GM08714 (cell line): ENCODE data around the gene RNF144B.

Experiments
- H3K4me3 ChIP-seq: fragments of 200-500 bp; sonication (Bioruptor generic); 2 replicates; pipeline ENCODE4 v1.5.1; 2014; ENCODE audit warnings: mild to moderate bottlenecking, low read length, inconsistent platforms
- ZNF274 ChIP-seq: IDR thresholded peaks from 2 replicates; pipeline ENCODE4 v1.6.1; 2012; ENCODE audit warnings: mild to moderate bottlenecking, low read depth, low read length

The RNF144B gene

DNA sequence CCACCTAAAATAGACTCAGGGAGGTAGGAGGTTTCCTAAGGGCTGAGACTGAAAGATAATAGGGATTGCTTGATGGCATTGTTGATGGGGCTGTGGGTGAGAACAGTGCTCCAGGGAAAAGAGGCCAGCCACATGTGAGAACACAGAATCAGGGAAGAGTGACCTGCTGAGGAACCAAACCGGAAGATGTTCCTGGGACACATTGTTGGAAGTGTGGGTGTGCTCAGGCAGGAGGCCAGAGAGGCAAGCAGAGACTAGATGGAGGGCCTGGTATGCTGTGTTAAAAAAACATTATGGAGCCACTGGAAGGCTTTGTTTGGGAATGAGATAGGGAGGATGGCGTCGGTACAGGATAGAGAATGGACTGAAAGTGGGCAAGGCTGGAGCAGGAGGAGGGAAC, 23.3 kb downstream of the RNF144B start:
- H3K4me3 ChIP-seq = no peak overlapping the region
- no peak for TF ChIP-seq ZNF274

GRCh38 chr6:18412068-18412467, 24.9 kb downstream of the RNF144B start:
- no peak overlapping the region for H3K4me3 ChIP-seq
- TF ChIP-seq ZNF274 = no peak

DNA sequence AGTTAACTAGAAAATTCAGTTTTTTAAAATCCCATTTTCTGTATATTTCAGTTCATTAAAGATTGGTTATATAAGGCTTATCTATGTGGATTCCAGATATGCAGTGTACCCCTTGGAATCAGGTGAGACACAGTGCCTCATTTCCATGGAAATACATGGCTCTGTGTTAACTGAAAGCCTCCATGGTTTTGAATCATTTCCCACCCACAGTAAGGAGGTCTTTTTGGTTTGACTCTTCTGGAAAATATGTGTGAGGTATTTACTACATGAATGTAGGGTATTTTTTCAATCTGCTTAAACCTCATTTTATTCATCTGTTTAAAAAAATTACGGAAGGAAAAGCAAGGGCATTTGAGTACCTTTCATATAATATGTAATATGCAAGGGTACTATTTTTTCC, 25.5 kb downstream of the RNF144B start:
- H3K4me3 ChIP-seq = no peak overlapping the region
- TF ChIP-seq ZNF274 = no peak

GRCh38 chr6:18413381-18413780, 26.2 kb downstream of the RNF144B start:
- H3K4me3 ChIP-seq = no peak overlapping the region
- no peak for TF ChIP-seq ZNF274

DNA sequence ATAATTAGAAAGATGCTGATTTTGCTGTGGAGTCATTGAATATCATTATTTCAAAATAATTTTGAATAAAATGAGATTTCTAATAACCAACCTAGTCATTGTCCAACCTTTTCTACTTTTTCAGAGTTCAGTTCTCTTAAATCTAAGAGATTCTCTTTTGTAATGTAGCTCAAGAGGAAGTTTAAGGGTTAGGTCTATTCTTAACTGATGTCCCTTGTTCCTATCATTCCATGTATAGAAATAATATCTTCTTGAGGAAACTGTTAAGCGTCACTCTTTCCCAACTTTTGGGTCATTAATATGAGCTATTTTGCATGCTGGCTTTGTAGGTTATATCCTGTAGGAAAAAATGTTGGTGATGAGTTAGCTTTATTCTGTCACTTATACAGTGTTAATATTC, 27.0 kb downstream of the RNF144B start:
- no peak for TF ChIP-seq ZNF274
- no peak overlapping the region for H3K4me3 ChIP-seq

DNA sequence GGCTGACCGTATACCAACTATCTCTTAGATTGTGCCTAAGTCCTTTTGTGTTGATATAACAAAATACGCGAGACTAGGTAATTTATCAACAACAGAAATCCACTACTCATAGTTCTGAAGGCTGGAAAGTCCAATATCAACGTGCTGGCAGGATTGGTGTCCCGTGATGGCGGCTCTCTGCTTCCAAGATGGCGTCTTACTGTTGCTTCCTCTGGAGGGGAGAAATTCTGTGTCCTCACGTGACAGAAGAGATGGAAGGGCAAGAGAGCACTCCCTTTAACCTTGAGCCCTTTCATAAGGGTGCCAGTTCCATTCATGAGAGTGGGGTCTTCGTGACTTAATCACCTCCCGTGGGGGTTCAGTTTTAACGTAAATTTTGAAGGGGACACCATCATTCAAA, 28.1 kb downstream of the RNF144B start:
- TF ChIP-seq ZNF274 = no peak
- no peak overlapping the region for H3K4me3 ChIP-seq

DNA sequence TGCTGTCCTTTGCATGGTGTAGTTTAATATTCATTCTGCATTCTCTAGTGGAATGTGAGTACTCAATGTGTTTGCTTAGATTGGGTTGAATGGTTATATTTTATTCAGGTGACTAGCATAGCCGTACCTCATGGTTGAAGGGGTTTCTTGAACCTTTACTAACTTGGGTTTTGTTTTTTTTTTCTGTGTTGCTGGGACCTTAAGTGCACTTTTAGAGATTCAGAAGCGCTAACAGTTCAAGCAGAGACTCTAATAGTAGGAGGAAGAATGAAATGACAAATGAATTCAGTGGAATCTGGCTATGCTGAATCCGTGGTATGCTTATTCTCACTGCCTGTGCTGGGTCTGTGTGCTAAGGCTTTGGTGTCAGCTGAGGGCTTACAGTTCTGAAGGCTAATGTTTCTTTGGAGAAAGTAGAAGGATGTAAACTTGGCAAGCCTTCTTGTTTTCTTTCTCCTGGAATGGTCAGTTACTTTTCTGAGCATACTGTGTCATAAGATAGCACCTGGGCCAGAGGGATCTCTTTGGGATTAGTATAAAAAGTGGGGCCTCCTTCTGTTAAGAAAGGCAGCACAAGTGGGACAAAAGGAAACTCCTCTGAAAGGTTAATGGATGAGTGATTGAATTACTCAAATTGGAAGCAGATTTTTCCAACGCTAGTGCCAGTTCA, 28.7 kb downstream of the RNF144B start:
- TF ChIP-seq ZNF274 = no peak
- H3K4me3 ChIP-seq = no peak overlapping the region

- TF ChIP-seq ZNF274 = no peak
- H3K4me3 ChIP-seq = no peak overlapping the region
Measured at GRCh38 chr6:18416341-18416679, 29.2 kb downstream of the RNF144B start.

DNA sequence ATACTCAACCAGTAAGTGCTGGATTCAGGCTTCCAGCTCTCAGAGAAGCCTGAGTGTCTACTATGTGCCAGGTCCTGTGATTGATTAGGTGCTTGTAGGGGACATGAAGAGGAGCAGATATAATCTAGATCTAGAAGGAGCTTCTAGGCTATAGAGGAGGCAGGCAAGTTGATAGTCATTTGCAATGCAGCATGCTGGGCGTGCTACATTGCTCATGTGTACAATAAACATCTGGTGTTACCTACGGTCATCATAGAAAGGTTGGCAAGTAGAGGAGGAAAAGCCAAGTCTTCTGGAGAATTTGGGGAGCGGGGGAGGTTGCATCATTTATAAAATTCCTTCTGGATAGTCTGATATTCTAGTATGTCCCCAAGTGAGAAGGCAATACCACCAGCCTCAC, 33.2 kb downstream of the RNF144B start:
- no peak for TF ChIP-seq ZNF274
- no peak overlapping the region for H3K4me3 ChIP-seq

DNA sequence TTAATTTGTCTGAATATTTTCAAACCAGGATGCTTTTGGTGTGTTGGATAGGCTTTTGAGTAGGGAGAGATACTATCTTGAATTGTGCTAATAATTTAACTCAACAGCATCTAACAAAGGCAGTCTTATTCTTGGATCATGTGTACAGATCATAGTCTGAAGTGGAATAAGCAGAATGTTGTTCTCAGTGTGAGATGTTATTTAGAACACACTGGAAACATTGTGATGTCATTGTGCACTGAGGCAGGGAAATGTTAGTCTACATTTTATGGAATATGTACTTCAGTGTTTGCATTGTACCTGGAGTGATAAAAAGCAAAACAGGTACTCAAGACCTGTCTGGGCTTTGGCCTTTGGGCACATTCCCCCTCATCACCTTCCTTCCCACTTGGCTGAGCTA, 35.0 kb downstream of the RNF144B start:
- no peak for TF ChIP-seq ZNF274
- no peak overlapping the region for H3K4me3 ChIP-seq

- TF ChIP-seq ZNF274 = no peak
- H3K4me3 ChIP-seq = no peak overlapping the region
Measured at GRCh38 chr6:18423426-18423825, 36.3 kb downstream of the RNF144B start.

- H3K4me3 ChIP-seq = no peak overlapping the region
- TF ChIP-seq ZNF274 = no peak
Measured at GRCh38 chr6:18424201-18424600, 37.1 kb downstream of the RNF144B start.

GRCh38 chr6:18425218-18425617, 38.1 kb downstream of the RNF144B start:
- no peak overlapping the region for H3K4me3 ChIP-seq
- TF ChIP-seq ZNF274 = no peak

DNA sequence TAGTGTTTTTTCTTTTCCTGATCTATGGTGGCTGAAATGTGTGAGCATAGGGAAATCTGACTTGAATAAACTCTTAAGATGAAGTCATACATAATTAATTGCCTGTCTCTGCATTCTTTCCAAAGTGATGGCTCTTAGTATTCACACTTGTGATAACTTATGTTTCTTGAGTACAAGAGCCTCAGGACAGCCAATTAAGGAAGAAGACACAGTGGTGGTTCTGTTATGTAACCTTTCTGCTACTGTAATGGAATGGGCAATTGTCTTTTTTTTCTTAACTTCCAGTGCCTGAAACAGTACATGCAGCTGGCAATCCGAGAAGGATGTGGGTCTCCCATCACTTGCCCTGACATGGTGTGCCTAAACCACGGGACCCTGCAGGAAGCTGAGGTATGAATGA, 40.1 kb downstream of the RNF144B start:
- TF ChIP-seq ZNF274 = no peak
- no peak overlapping the region for H3K4me3 ChIP-seq

GRCh38 chr6:18429655-18430297, 42.6 kb downstream of the RNF144B start:
- no peak for TF ChIP-seq ZNF274
- H3K4me3 ChIP-seq = no peak overlapping the region

- H3K4me3 ChIP-seq = no peak overlapping the region
- no peak for TF ChIP-seq ZNF274
Measured at GRCh38 chr6:18431581-18431980, 44.4 kb downstream of the RNF144B start.
